SU-DHL-6 (cell line): ENCODE data around the gene GABPB1.

Experiments used
- H2AFZ ChIP-seq: fragments of 200-600 bp; sonication (generic); 2 replicates; pipeline ENCODE4 v1.6.1; 2014; ENCODE audit warnings: low read depth, mild to moderate bottlenecking, moderate library complexity, mixed read lengths, antibody characterized with exemption, low read length; ENCODE audit not compliant: severe bottlenecking
- H3F3A ChIP-seq: fragments of 200-600 bp; shearing (Covaris generic); 2 replicates; pipeline ENCODE4 v1.6.0; 2016; ENCODE audit warnings: antibody characterized with exemption, mild to moderate bottlenecking; ENCODE audit not compliant: insufficient read depth
- H3K27ac ChIP-seq: fragments of 200-600 bp; sonication (generic); 2 replicates; pipeline ENCODE4 v1.5.1; 2016; ENCODE audit warnings: low read depth, mild to moderate bottlenecking, low read length, moderate library complexity, mixed read lengths
- H3K27me3 ChIP-seq: fragments of 200-600 bp; sonication (generic), shearing (Covaris generic); 2 replicates; pipeline ENCODE4 v1.6.0; 2014; ENCODE audit warnings: mild to moderate bottlenecking, low read length
- H3K36me3 ChIP-seq: fragments of 200-600 bp; sonication (generic); 2 replicates; pipeline ENCODE4 v1.6.1; 2014; ENCODE audit warnings: mild to moderate bottlenecking, low read length, mixed read lengths
- H3K4me2 ChIP-seq: fragments of 300-600, 200-600 bp; shearing (Covaris generic), sonication (generic); 2 replicates; pipeline ENCODE4 v1.6.0; 2014; ENCODE audit warnings: low read length, low read depth, mild to moderate bottlenecking; ENCODE audit not compliant: poor library complexity, severe bottlenecking
- H3K4me3 ChIP-seq: fragments of 200-600 bp; sonication (generic); 2 replicates; pipeline ENCODE4 v1.5.1; 2014; ENCODE audit warnings: antibody characterized with exemption, low read length, mild to moderate bottlenecking, mixed read lengths; ENCODE audit not compliant: insufficient read depth, poor library complexity, severe bottlenecking
- H3K79me2 ChIP-seq: fragments of 200-600 bp; sonication (generic); 2 replicates; pipeline ENCODE4 v1.6.1; 2014; ENCODE audit warnings: mild to moderate bottlenecking, low read length, moderate library complexity; ENCODE audit not compliant: insufficient read depth
- H3K9ac ChIP-seq: fragments of 200-600 bp; sonication (generic); 2 replicates; pipeline ENCODE4 v1.7.0; 2014; ENCODE audit warnings: mild to moderate bottlenecking, low read length
- H3K9me2 ChIP-seq: fragments of 200-600 bp; sonication (generic); replicated peaks from 2 replicates; pipeline ENCODE4 v1.6.1; 2014; ENCODE audit warnings: low read length; ENCODE audit not compliant: insufficient read depth
- H3K9me3 ChIP-seq: fragments of 200-600 bp; sonication (generic); 2 replicates; pipeline ENCODE4 v1.6.1; 2014; ENCODE audit warnings: low read length, mixed read lengths; ENCODE audit not compliant: insufficient read depth
- H4K20me1 ChIP-seq: fragments of 200-600 bp; sonication (generic); 2 replicates; pipeline ENCODE4 v1.6.1; 2014; ENCODE audit warnings: low read depth, mild to moderate bottlenecking, antibody characterized with exemption, low read length, moderate library complexity, mixed read lengths
- EZH2phosphoT487 ChIP-seq: fragments of 200-600 bp; sonication (generic), shearing (Covaris generic); conservative IDR thresholded peaks from 2 replicates; pipeline ENCODE4 v1.6.1; 2018; ENCODE audit warnings: mild to moderate bottlenecking, antibody characterized with exemption, low read length, moderate library complexity, mixed read lengths
- TF ChIP-seq, protein P1 (sequence below): fragments of 200-600 bp; sonication (generic); IDR thresholded peaks from one replicate; pipeline ENCODE4 v1.5.1; 2017; ENCODE audit warnings: antibody characterized with exemption, mild to moderate bottlenecking, low read length, moderate library complexity; ENCODE audit not compliant: insufficient read depth, poor library complexity, severe bottlenecking

Gene GABPB1

DNA sequence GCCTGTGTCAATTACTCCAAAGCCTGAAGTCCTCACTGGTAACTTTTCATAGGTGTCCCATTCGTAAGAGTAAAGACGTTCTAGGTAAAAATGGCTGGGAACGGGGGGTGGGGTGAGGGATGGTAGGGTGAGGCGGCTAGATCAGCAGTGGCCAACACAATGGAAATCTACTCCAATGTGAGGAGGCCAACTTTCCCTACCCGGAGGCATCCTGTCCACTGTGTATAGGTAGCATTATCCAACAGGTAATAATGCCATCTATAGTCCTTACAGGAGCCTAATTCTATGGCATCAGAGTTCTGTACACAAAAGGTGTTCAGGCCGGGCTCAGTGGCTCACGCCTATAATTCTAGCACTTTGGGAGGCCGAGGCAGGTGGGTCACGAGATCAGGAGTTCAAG, 118.6 kb downstream of the GABPB1 start:
- H3K36me3 ChIP-seq, result no peaks in the 10 kb centered on the region
- H3K9me2 ChIP-seq, result no peaks in the 10 kb centered on the region
- no peaks in the 10 kb centered on the region for H3K79me2 ChIP-seq
- no peak overlapping the region for H3K27ac ChIP-seq
- TF ChIP-seq EZH2phosphoT487, result no peak
- TF ChIP-seq, protein P1, sequence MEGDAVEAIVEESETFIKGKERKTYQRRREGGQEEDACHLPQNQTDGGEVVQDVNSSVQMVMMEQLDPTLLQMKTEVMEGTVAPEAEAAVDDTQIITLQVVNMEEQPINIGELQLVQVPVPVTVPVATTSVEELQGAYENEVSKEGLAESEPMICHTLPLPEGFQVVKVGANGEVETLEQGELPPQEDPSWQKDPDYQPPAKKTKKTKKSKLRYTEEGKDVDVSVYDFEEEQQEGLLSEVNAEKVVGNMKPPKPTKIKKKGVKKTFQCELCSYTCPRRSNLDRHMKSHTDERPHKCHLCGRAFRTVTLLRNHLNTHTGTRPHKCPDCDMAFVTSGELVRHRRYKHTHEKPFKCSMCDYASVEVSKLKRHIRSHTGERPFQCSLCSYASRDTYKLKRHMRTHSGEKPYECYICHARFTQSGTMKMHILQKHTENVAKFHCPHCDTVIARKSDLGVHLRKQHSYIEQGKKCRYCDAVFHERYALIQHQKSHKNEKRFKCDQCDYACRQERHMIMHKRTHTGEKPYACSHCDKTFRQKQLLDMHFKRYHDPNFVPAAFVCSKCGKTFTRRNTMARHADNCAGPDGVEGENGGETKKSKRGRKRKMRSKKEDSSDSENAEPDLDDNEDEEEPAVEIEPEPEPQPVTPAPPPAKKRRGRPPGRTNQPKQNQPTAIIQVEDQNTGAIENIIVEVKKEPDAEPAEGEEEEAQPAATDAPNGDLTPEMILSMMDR, result no peak
- no peaks in the 10 kb centered on the region for H3K27me3 ChIP-seq
- H4K20me1 ChIP-seq, result no peaks in the 10 kb centered on the region
- H3K9ac ChIP-seq, result no peak overlapping the region
- H3F3A ChIP-seq, result no peaks in the 10 kb centered on the region
- no peaks in the 10 kb centered on the region for H3K9me3 ChIP-seq
- no peak overlapping the region for H3K4me3 ChIP-seq
- no peak overlapping the region for H3K4me2 ChIP-seq
- H2AFZ ChIP-seq, result no peak overlapping the region

DNA sequence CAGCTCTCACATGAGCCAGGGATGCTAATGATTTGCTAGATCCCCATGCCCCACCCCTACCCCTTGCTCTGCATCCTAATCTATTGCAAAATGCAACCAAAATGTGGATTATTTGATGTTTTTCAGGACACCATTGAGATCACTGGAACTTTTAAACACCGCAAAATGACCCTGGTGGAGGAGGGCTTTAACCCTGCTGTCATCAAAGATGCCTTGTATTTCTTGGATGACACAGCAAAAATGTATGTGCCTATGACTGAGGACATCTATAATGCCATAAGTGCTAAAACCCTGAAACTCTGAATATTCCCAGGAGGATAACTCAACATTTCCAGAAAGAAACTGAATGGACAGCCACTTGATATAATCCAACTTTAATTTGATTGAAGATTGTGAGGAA, 119.2 kb downstream of the GABPB1 start:
- TF ChIP-seq, protein P1, result no peak
- no peak for TF ChIP-seq EZH2phosphoT487
- Histone ChIP-seq H3K36me3 (no peaks in the 10 kb centered on the region), H3K27ac (no peak overlapping the region), H3F3A (no peaks in the 10 kb centered on the region), H3K9me3 (no peaks in the 10 kb centered on the region), H4K20me1 (no peaks in the 10 kb centered on the region), H3K4me2 (no peak overlapping the region), H3K9ac (no peak overlapping the region), H3K79me2 (no peaks in the 10 kb centered on the region), H2AFZ (no peak overlapping the region), H3K4me3 (no peak overlapping the region), H3K27me3 (no peaks in the 10 kb centered on the region), H3K9me2 (no peaks in the 10 kb centered on the region)

DNA sequence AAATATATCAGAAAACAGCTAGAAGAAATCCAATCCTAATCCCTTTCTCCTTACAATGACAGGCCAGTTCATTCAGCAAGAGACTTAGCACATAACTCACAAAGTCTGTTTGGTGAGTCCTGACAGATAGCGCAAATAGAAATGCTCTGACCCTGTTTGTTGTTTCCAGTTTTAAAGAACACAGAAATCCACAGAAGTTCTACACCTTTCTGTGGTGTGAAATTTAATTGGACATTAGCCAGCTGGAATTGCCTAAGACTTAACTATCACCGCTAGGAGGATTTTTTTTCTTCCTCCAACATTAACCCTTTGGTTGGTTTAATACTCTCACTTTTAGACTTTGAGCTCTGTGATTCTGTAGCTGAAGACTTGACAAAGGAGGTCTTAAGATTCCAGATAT, 120.2 kb downstream of the GABPB1 start:
- Histone ChIP-seq H3K9me2 (no peaks in the 10 kb centered on the region), H3K27me3 (no peaks in the 10 kb centered on the region), H4K20me1 (no peaks in the 10 kb centered on the region), H3K9me3 (no peaks in the 10 kb centered on the region), H3F3A (no peaks in the 10 kb centered on the region), H3K9ac (no peak overlapping the region), H2AFZ (no peak overlapping the region), H3K4me3 (no peak overlapping the region), H3K36me3 (no peaks in the 10 kb centered on the region), H3K27ac (no peak overlapping the region), H3K79me2 (no peaks in the 10 kb centered on the region), H3K4me2 (no peak overlapping the region)
- TF ChIP-seq EZH2phosphoT487, result no peak
- TF ChIP-seq, protein P1, result no peak
